CD4-positive, alpha-beta memory T cell (primary cell): ENCODE results near the gene ESRRG. TPM values are rescaled to one million over a fixed set of nuclear protein-coding genes. Genes with fewer than 3 reads are reported as not detected.

ENCODE experiments used
- CTCF ChIA-PET: fragments of 350-600 bp; sonication (Branson Sonifier 250); formaldehyde crosslinking; loops from one replicate; lab custom pipeline; 2021; ENCODE audit warnings: inconsistent platforms; ENCODE audit not compliant: partially characterized antibody; lab: Charles Lee
- POLR2A ChIA-PET: fragments of 350-600 bp; sonication (Branson Sonifier 250); formaldehyde crosslinking; loops from one replicate; lab custom pipeline; 2021; ENCODE audit not compliant: partially characterized antibody; lab: Charles Lee
- DNase-seq, 5 donors: peaks; one replicate each; pipeline versions ENCODE4 v3.0.0 to v3.0.0-alpha.2; 2020 to 2022; ENCODE audit warnings: mixed read lengths in 1 of 5
- H3K27ac ChIP-seq: one replicate; pipeline ENCODE4 v1.7.0; 2013; ENCODE audit warnings: low read depth, low read length
- H3K27me3 ChIP-seq: 2 replicates; pipeline ENCODE4 v1.7.0; 2013; ENCODE audit warnings: mild to moderate bottlenecking, low read length, moderate library complexity; ENCODE audit not compliant: insufficient read depth
- H3K36me3 ChIP-seq: 2 replicates; pipeline ENCODE4 v1.7.0; 2013; ENCODE audit warnings: mild to moderate bottlenecking, low read length, moderate library complexity; ENCODE audit not compliant: insufficient read depth
- H3K4me1 ChIP-seq: 2 replicates; pipeline ENCODE4 v1.7.0; 2013; ENCODE audit warnings: mild to moderate bottlenecking, low read length, moderate library complexity; ENCODE audit not compliant: insufficient read depth
- H3K4me3 ChIP-seq, 2 donors: one replicate each; pipeline ENCODE4 v1.7.0; 2013; ENCODE audit warnings: low read length in 2 of 2, mild to moderate bottlenecking in 1 of 2
- H3K9me3 ChIP-seq, 2 donors: one replicate each; pipeline ENCODE4 v1.7.0; 2013; ENCODE audit warnings: low read length in 2 of 2, control low read depth in 1 of 2; ENCODE audit not compliant: control insufficient read depth in 1 of 2
- H3K27ac Mint-ChIP-seq, 7 donors: one replicate each; pipeline ENCODE4 v1.8.0; 2020 to 2021; ENCODE audit warnings: mixed read lengths in 7 of 7, mild to moderate bottlenecking in 6 of 7, inconsistent platforms in 3 of 7, moderate library complexity in 3 of 7
- H3K27me3 Mint-ChIP-seq, 2 donors: one replicate each; pipeline ENCODE4 v1.8.0; 2020 to 2021; ENCODE audit warnings: mixed read lengths in 2 of 2
- H3K36me3 Mint-ChIP-seq, 2 donors: one replicate each; pipeline ENCODE4 v1.8.0; 2020 to 2021; ENCODE audit warnings: mixed read lengths in 2 of 2, inconsistent platforms in 1 of 2, mild to moderate bottlenecking in 1 of 2
- H3K4me1 Mint-ChIP-seq, 4 donors: one replicate each; pipeline ENCODE4 v1.8.0; 2020 to 2021; ENCODE audit warnings: mixed read lengths in 4 of 4, mild to moderate bottlenecking in 1 of 4
- H3K4me3 Mint-ChIP-seq, 8 donors: one replicate each; pipeline ENCODE4 v1.8.0; 2020 to 2021; ENCODE audit warnings: mixed read lengths in 8 of 8, mild to moderate bottlenecking in 7 of 8, moderate library complexity in 6 of 8, inconsistent platforms in 3 of 8
- H3K9me3 Mint-ChIP-seq, 8 donors: one replicate each; pipeline ENCODE4 v1.8.0; 2020 to 2021; ENCODE audit warnings: mixed read lengths in 8 of 8, mild to moderate bottlenecking in 5 of 8, inconsistent platforms in 3 of 8, moderate library complexity in 1 of 8
- intact Hi-C: fragments of 100-400 bp; cut with micrococcal nuclease; formaldehyde crosslinking; loops from one replicate; pipeline ENCODE4 v1.15.1; 2023
- polyA plus RNA-seq, 2 donors: library from polyadenylated mRNA; unstranded; fragments of 300-500 nt; fragmentation: Illumina TruSeq; gene quantifications; one replicate each; pipeline ENCODE4 v1.2.3, GENCODE V29; 2021
- total RNA-seq, 2 experiments: library from RNA; stranded (reverse); gene quantifications; one replicate each; pipeline ENCODE4 v1.2.3, GENCODE V29; 2021

The ESRRG gene
- total and polyA plus RNA-seq, 4 experiments from 2014 or later: not detected

DNA sequence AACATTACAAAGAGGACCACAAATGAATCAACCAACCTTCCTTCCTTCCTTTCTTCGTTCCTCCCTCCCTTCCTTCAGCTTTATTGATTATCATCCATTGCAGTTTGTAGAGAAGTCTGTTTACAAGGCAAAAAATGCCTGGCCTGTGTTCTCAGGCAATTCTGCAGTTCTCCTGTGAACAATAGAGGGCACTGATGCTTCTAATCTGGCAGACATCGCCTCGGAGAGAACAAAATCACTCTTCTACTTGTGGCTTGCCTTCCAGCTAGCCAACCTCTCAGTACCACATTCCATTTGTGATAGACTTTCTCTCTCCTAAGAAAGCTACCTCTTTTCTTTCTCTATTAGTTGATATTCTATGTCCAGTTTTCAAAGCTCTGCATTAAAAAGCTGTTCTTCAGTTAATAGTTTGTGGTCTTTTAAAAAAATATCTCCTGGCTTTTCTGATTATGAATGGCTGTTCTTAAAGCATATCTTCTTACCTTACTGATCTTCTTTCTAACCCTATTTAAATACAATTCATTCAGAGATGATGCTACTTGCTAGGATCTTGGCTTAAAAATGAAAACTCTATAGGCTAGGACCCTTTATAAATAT is 26.9 kb upstream of the ESRRG start:
- Mint-ChIP-seq H3K4me1 (no peaks in the 10 kb centered on the region), H3K36me3 (no peaks in the 10 kb centered on the region), H3K27me3 (no peaks in the 10 kb centered on the region), H3K4me3 (no peak overlapping the region), H3K9me3 (peaks cover 0 to 3% (median 0%) of the 10 kb centered on the region in 8 donors), H3K27ac (no peak overlapping the region)
- no peak overlapping the region for H3K4me3 ChIP-seq
- POLR2A ChIA-PET: no interaction called here
- no peaks in the 10 kb centered on the region for H3K36me3 ChIP-seq
- no peak overlapping the region for H3K27ac ChIP-seq
- H3K4me1 ChIP-seq: no peaks in the 10 kb centered on the region
- intact Hi-C loops: no loop called here
- DNase-seq: no peak
- no peaks in the 10 kb centered on the region for H3K9me3 ChIP-seq
- CTCF ChIA-PET: no interaction called here
- H3K27me3 ChIP-seq: no peaks in the 10 kb centered on the region

DNA sequence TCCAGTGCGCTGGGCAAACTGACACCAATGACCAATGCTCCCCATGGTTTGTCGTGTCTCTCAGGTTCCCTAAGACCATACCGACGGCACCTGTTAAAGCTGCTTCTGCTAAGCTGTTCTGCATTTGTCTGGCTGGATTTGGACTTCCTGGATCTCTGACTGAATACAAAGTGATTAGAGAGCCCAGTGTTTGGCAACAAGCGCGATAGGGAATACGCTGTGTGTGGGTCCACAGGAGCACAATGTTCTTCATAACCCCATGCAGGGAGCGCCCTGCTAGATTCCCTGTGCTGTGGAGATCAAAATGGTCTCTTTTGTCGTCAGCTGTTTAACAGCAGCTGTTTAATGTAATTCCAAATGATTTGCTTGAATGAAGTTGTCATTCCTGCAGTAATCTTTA is 26.0 kb upstream of the ESRRG start:
- H3K4me3 Mint-ChIP-seq: no peak overlapping the region
- Histone ChIP-seq H3K27ac (no peak overlapping the region), H3K4me1 (no peaks in the 10 kb centered on the region), H3K27me3 (no peaks in the 10 kb centered on the region), H3K4me3 (no peak overlapping the region), H3K36me3 (no peaks in the 10 kb centered on the region), H3K9me3 (no peaks in the 10 kb centered on the region)
- H3K36me3 Mint-ChIP-seq: no peaks in the 10 kb centered on the region
- H3K4me1 Mint-ChIP-seq: no peaks in the 10 kb centered on the region
- ChIA-PET POLR2A (no interaction called here), CTCF (no interaction called here)
- no peak for DNase-seq
- H3K9me3 Mint-ChIP-seq: peaks cover 0 to 4% (median 0%) of the 10 kb centered on the region in 8 donors
- H3K27me3 Mint-ChIP-seq: no peaks in the 10 kb centered on the region
- no peak overlapping the region for H3K27ac Mint-ChIP-seq
- intact Hi-C loops: no loop called here

DNA sequence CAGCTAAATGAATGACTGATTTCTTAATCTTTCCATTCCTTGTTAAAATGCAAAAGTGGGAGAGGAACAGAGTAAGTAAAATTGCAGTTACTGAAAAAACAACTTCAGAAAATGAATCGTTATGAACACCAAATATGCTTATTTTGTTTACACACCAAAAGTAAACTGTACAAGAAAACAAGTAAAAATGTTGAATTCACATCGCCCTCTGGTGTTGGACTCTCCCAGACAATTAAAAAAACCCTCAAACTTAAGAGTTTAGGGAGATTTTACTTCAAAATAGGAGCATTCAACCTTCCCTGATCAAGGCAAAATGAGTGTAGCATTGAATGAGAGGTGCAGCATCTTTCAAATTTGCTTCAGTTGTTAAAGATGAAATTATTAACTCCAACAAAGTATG is 19.4 kb upstream of the ESRRG start:
- H3K36me3 Mint-ChIP-seq: no peaks in the 10 kb centered on the region
- Histone ChIP-seq H3K4me3 (no peak overlapping the region), H3K27ac (no peak overlapping the region), H3K27me3 (no peaks in the 10 kb centered on the region), H3K4me1 (no peaks in the 10 kb centered on the region), H3K36me3 (no peaks in the 10 kb centered on the region), H3K9me3 (no peaks in the 10 kb centered on the region)
- DNase-seq: no peak
- no peaks in the 10 kb centered on the region for H3K4me1 Mint-ChIP-seq
- ChIA-PET POLR2A (no interaction called here), CTCF (no interaction called here)
- no peaks in the 10 kb centered on the region for H3K27me3 Mint-ChIP-seq
- intact Hi-C loops: no loop called here
- H3K4me3 Mint-ChIP-seq: no peak overlapping the region
- H3K27ac Mint-ChIP-seq: no peak overlapping the region
- peaks cover 0 to 11% (median 3%) of the 10 kb centered on the region in 8 donors for H3K9me3 Mint-ChIP-seq

DNA sequence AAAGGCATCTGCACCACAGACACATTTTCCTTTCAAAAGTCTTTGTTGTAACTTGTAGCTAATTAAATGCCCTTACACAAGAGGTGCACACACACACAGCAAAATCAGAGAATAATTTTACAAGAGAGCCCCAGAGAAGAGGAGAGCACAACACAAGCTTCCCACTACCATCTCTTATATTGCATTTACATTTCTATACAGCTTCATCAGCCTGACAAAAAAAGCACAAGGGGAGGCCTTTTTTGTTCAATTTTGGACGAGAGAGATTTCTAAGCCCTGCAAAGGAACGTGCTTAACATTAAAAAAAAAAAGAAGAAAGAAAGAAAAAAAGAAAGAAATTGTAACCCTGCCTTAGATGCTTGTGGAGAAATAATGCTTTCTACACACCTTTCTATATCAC is 17.1 kb upstream of the ESRRG start:
- H3K4me1 ChIP-seq: no peaks in the 10 kb centered on the region
- Mint-ChIP-seq H3K27me3 (no peaks in the 10 kb centered on the region), H3K27ac (no peak overlapping the region), H3K9me3 (peaks cover 0 to 11% (median 3%) of the 10 kb centered on the region in 8 donors), H3K4me1 (no peaks in the 10 kb centered on the region), H3K4me3 (no peak overlapping the region), H3K36me3 (no peaks in the 10 kb centered on the region)
- ChIA-PET POLR2A (no interaction called here), CTCF (no interaction called here)
- no peaks in the 10 kb centered on the region for H3K27me3 ChIP-seq
- no peak overlapping the region for H3K4me3 ChIP-seq
- no peaks in the 10 kb centered on the region for H3K36me3 ChIP-seq
- intact Hi-C loops: no loop called here
- no peak for DNase-seq
- no peak overlapping the region for H3K27ac ChIP-seq
- H3K9me3 ChIP-seq: no peaks in the 10 kb centered on the region

DNA sequence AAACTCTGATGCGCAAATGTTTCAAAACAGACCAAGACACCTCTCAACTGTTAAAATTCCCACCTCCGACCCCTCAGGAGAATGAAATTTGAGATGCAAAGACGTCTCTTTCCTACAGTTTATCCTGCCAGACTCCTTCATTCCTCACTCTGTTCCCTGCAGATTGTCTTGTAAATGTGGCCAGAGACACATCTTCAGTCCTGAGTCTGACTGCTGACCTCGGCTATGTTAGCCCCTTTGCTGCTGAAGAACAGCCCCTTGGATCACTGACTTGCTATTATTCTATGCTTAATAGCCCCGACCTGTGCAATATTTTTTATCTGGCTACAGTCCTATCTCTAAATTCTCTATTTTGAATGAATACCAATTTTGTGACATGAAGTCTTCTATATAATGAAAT is 16.6 kb upstream of the ESRRG start:
- intact Hi-C loops: no loop called here
- peaks cover 0 to 8% (median 3%) of the 10 kb centered on the region in 8 donors for H3K9me3 Mint-ChIP-seq
- H3K4me3 ChIP-seq: no peak overlapping the region
- H3K27ac ChIP-seq: no peak overlapping the region
- H3K36me3 ChIP-seq: no peaks in the 10 kb centered on the region
- ChIA-PET CTCF (no interaction called here), POLR2A (no interaction called here)
- H3K4me1 ChIP-seq: no peaks in the 10 kb centered on the region
- no peak overlapping the region for H3K4me3 Mint-ChIP-seq
- H3K27ac Mint-ChIP-seq: no peak overlapping the region
- no peaks in the 10 kb centered on the region for H3K4me1 Mint-ChIP-seq
- no peaks in the 10 kb centered on the region for H3K27me3 ChIP-seq
- no peak for DNase-seq
- no peaks in the 10 kb centered on the region for H3K27me3 Mint-ChIP-seq
- H3K9me3 ChIP-seq: no peaks in the 10 kb centered on the region
- no peaks in the 10 kb centered on the region for H3K36me3 Mint-ChIP-seq

DNA sequence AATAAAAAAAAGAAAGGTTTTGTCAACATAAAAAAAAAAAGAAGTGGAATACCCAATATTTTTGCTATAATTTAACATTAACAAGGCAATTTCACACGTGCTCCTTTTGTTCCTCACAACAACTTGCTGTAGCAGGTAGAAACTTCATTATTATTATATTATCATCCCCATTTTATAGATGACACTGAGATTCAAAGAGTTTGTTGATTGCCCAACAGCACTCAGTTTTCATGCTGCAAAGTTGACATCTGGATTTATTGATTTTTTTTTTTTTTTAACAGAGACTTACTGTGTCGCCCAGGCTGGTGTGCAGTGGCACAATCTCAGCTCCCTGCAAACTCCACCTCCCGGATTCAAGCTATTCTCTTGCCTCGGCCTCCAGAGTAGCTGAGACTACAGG is 8.9 kb upstream of the ESRRG start:
- H3K27ac ChIP-seq: no peak overlapping the region
- H3K4me3 ChIP-seq: no peak overlapping the region
- Mint-ChIP-seq H3K4me3 (no peak overlapping the region), H3K27ac (no peak overlapping the region), H3K9me3 (peaks cover 0 to 8% (median 1%) of the 10 kb centered on the region in 8 donors), H3K27me3 (no peaks in the 10 kb centered on the region), H3K36me3 (no peaks in the 10 kb centered on the region), H3K4me1 (no peaks in the 10 kb centered on the region)
- H3K36me3 ChIP-seq: no peaks in the 10 kb centered on the region
- no peak for DNase-seq
- H3K4me1 ChIP-seq: no peaks in the 10 kb centered on the region
- intact Hi-C loops: no loop called here
- H3K9me3 ChIP-seq: no peaks in the 10 kb centered on the region
- CTCF ChIA-PET: no interaction called here
- H3K27me3 ChIP-seq: no peaks in the 10 kb centered on the region
- POLR2A ChIA-PET: no interaction called here

DNA sequence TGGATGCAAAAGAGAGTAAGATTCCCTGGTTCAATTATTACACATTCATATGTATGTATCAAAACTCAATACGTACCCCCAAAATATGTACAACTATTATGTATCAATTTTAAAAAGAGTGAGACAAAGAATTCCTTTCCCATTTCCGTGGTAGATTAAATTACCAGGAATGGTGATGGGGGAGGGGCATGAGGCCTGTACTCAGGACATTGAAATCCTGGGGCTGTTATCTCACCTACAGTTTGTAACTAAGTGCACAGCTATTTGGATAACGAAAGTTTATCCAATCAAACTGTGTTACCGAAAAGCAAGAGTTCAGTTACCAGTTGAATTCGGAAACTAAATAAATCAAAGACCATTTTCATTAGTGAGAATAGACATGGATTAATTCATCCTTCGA is 8.3 kb upstream of the ESRRG start:
- intact Hi-C loops: no loop called here
- Histone ChIP-seq H3K9me3 (no peaks in the 10 kb centered on the region), H3K4me1 (no peaks in the 10 kb centered on the region), H3K36me3 (no peaks in the 10 kb centered on the region), H3K4me3 (no peak overlapping the region), H3K27ac (no peak overlapping the region), H3K27me3 (no peaks in the 10 kb centered on the region)
- Mint-ChIP-seq H3K9me3 (peaks cover 0 to 8% (median 2%) of the 10 kb centered on the region in 8 donors), H3K4me1 (no peaks in the 10 kb centered on the region), H3K27ac (no peak overlapping the region), H3K4me3 (no peak overlapping the region), H3K36me3 (no peaks in the 10 kb centered on the region), H3K27me3 (no peaks in the 10 kb centered on the region)
- POLR2A ChIA-PET: no interaction called here
- CTCF ChIA-PET: no interaction called here
- DNase-seq: no peak

DNA sequence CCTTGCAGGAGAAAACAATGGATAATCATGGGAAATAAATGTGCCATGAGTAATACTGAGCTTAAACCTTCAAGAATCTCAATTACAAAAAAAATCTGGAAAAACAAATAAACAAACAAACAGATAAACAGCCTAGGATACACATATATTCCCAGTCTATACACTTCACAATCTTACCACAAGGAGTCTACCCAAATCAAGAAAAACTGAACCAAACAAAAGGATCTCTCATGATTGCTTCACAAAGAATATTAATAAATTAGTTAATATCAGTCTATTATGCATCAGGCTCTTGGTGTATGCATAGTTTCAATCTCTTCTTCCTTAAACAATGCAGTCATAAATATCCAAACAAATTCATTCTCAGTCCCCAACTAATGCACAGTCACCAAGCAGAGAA is 3.2 kb upstream of the ESRRG start:
- no peaks in the 10 kb centered on the region for H3K9me3 ChIP-seq
- no peaks in the 10 kb centered on the region for H3K4me1 ChIP-seq
- peaks cover 0 to 4% (median 0%) of the 10 kb centered on the region in 8 donors for H3K9me3 Mint-ChIP-seq
- peaks cover 1 to 3% of the 10 kb centered on the region in 2 donors for H3K27me3 Mint-ChIP-seq
- ChIA-PET CTCF (no interaction called here), POLR2A (no interaction called here)
- no peak overlapping the region for H3K4me3 ChIP-seq
- no peak for DNase-seq
- no peaks in the 10 kb centered on the region for H3K36me3 ChIP-seq
- H3K4me3 Mint-ChIP-seq: no peak overlapping the region
- peaks cover 0 to 1% of the 10 kb centered on the region in 2 donors for H3K36me3 Mint-ChIP-seq
- peaks cover 0 to 7% (median 2%) of the 10 kb centered on the region in 4 donors for H3K4me1 Mint-ChIP-seq
- intact Hi-C loops: no loop called here
- H3K27ac Mint-ChIP-seq: no peak overlapping the region
- H3K27me3 ChIP-seq: no peaks in the 10 kb centered on the region
- H3K27ac ChIP-seq: no peak overlapping the region
